ENCODE results near the gene NFIX.

NFIX gene

GRCh38 chr19:13132471-13133180 lies 137.4 kb downstream of the NFIX start:
- Histone ChIP-seq H3K4me3 (replicated peaks; ENCODE audit: low read depth, low read length) (no peak overlapping the region), H3K27me3 (replicated peaks; ENCODE audit: control insufficient read depth, insufficient read depth, low read length) (no peaks in the 10 kb centered on the region), H3K36me3 (ENCODE audit: control insufficient read depth, insufficient read depth, low read length) (peaks cover 30% of the 10 kb centered on the region)
- DNase-seq (ENCODE audit: extremely low read depth, insufficient read length), result no peak
- no peak for TF ChIP-seq CTCF (IDR thresholded peaks at IDR 0.05; ENCODE audit: insufficient read depth, low read length, poor library complexity, severe bottlenecking)

GRCh38 chr19:13133241-13133870 lies 138.1 kb downstream of the NFIX start:
- DNase-seq (ENCODE audit: extremely low read depth, insufficient read length), result no peak
- Histone ChIP-seq H3K36me3 (ENCODE audit: control insufficient read depth, insufficient read depth, low read length) (peaks cover 33% of the 10 kb centered on the region), H3K4me3 (replicated peaks; ENCODE audit: low read depth, low read length) (no peak overlapping the region), H3K27me3 (replicated peaks; ENCODE audit: control insufficient read depth, insufficient read depth, low read length) (no peaks in the 10 kb centered on the region)
- TF ChIP-seq CTCF (IDR thresholded peaks at IDR 0.05; ENCODE audit: insufficient read depth, low read length, poor library complexity, severe bottlenecking), result no peak

GRCh38 chr19:13134626-13135025 lies 139.4 kb downstream of the NFIX start:
- H3K4me3 ChIP-seq (replicated peaks; ENCODE audit: low read depth, low read length), result no peak overlapping the region
- DNase-seq (ENCODE audit: extremely low read depth, insufficient read length), result no peak
- peaks cover 32% of the 10 kb centered on the region for H3K36me3 ChIP-seq (ENCODE audit: control insufficient read depth, insufficient read depth, low read length)
- no peak for TF ChIP-seq CTCF (IDR thresholded peaks at IDR 0.05; ENCODE audit: insufficient read depth, low read length, poor library complexity, severe bottlenecking)
- H3K27me3 ChIP-seq (replicated peaks; ENCODE audit: control insufficient read depth, insufficient read depth, low read length), result no peaks in the 10 kb centered on the region

- no peak overlapping the region for H3K4me3 ChIP-seq (replicated peaks; ENCODE audit: low read depth, low read length)
- H3K27me3 ChIP-seq (replicated peaks; ENCODE audit: control insufficient read depth, insufficient read depth, low read length), result no peaks in the 10 kb centered on the region
- DNase-seq (ENCODE audit: extremely low read depth, insufficient read length), result no peak
- H3K36me3 ChIP-seq (ENCODE audit: control insufficient read depth, insufficient read depth, low read length), result peaks cover 32% of the 10 kb centered on the region
- TF ChIP-seq CTCF (IDR thresholded peaks at IDR 0.05; ENCODE audit: insufficient read depth, low read length, poor library complexity, severe bottlenecking), result no peak
Measured at GRCh38 chr19:13135068-13136062, 140.1 kb downstream of the NFIX start.

- no peak overlapping the region for H3K4me3 ChIP-seq (replicated peaks; ENCODE audit: low read depth, low read length)
- peaks cover 31% of the 10 kb centered on the region for H3K36me3 ChIP-seq (ENCODE audit: control insufficient read depth, insufficient read depth, low read length)
- no peak for DNase-seq (ENCODE audit: extremely low read depth, insufficient read length)
- H3K27me3 ChIP-seq (replicated peaks; ENCODE audit: control insufficient read depth, insufficient read depth, low read length), result no peaks in the 10 kb centered on the region
- TF ChIP-seq CTCF (IDR thresholded peaks at IDR 0.05; ENCODE audit: insufficient read depth, low read length, poor library complexity, severe bottlenecking), result no peak
Measured at GRCh38 chr19:13137290-13137794, 142.1 kb downstream of the NFIX start.

Data from GM06990 (cell line).